ENCODE results near the gene PWP1.
"Not testable (repeated sequence)": the region's sequence is repeated elsewhere in the genome, so short reads cannot be mapped to it uniquely, and the experiment has no call there.

- TF ChIP-seq POLR2A (IDR thresholded peaks at IDR 0.05; ENCODE audit: low read depth, low read length); USF2 (IDR thresholded peaks at IDR 0.05; ENCODE audit: low read depth, low read length); BHLHE40 (IDR thresholded peaks at IDR 0.05; ENCODE audit: low read depth, low read length); RCOR1 (IDR thresholded peaks at IDR 0.05; ENCODE audit: insufficient replicate concordance, low read length); CEBPB (IDR thresholded peaks at IDR 0.05; ENCODE audit: low read depth, low read length); MAZ (IDR thresholded peaks at IDR 0.05; ENCODE audit: borderline replicate concordance, low read depth, low read length); RAD21 (IDR thresholded peaks at IDR 0.05; ENCODE audit: low read length); RFX5 (IDR thresholded peaks at IDR 0.05; ENCODE audit: low read depth, low read length); SMC3 (IDR thresholded peaks at IDR 0.05; ENCODE audit: low read depth, low read length); CHD1 (IDR thresholded peaks at IDR 0.05; ENCODE audit: low read depth, low read length): not testable (repeated sequence)
- TF ChIP-seq, protein P1, sequence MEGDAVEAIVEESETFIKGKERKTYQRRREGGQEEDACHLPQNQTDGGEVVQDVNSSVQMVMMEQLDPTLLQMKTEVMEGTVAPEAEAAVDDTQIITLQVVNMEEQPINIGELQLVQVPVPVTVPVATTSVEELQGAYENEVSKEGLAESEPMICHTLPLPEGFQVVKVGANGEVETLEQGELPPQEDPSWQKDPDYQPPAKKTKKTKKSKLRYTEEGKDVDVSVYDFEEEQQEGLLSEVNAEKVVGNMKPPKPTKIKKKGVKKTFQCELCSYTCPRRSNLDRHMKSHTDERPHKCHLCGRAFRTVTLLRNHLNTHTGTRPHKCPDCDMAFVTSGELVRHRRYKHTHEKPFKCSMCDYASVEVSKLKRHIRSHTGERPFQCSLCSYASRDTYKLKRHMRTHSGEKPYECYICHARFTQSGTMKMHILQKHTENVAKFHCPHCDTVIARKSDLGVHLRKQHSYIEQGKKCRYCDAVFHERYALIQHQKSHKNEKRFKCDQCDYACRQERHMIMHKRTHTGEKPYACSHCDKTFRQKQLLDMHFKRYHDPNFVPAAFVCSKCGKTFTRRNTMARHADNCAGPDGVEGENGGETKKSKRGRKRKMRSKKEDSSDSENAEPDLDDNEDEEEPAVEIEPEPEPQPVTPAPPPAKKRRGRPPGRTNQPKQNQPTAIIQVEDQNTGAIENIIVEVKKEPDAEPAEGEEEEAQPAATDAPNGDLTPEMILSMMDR (conservative IDR thresholded peaks at IDR 0.05; ENCODE audit: low read depth, low read length) = not testable (repeated sequence)
Measured at GRCh38 chr12:107727742-107728141, 42.1 kb downstream of the PWP1 start.

All from IMR-90 (cell line).